ENCODE results near the gene CD3E. TPM values are rescaled to one million over a fixed set of nuclear protein-coding genes. Genes with fewer than 3 reads are reported as not detected.

Gene CD3E
- total RNA-seq, 1 experiment from 2014 or later: 0.39 TPM

GRCh38 chr11:118290923-118291322 is 13.6 kb upstream of the CD3E start:
- no peak overlapping the region for H3K4me3 ChIP-seq (ENCODE audit: low read depth, low read length)

GRCh38 chr11:118291477-118292135 is 12.9 kb upstream of the CD3E start:
- no peak overlapping the region for H3K4me3 ChIP-seq (ENCODE audit: low read depth, low read length)
- no peak for DNase-seq
- H3K27ac Mint-ChIP-seq (ENCODE audit: unreplicated experiment): no peak overlapping the region

More at GRCh38 chr11:118290923-118291322, 13.6 kb upstream of the CD3E start:
- no peaks in the 10 kb centered on the region for H3K27me3 Mint-ChIP-seq (ENCODE audit: insufficient read depth, unreplicated experiment)
- H3K27ac Mint-ChIP-seq (ENCODE audit: unreplicated experiment): no peak overlapping the region
- peaks cover 9% of the 10 kb centered on the region for H3K9me3 Mint-ChIP-seq (ENCODE audit: unreplicated experiment)
- no TSS peak for BruUV-seq (replicated peaks)
- Histone ChIP-seq H3K9me3 (no peaks in the 10 kb centered on the region), H3K36me3 (ENCODE audit: control insufficient read depth, insufficient read depth, low read length) (no peaks in the 10 kb centered on the region), H3K27me3 (replicated peaks; ENCODE audit: control insufficient read depth, insufficient read depth, low read length) (no peaks in the 10 kb centered on the region), H3K4me1 (peaks cover 9% of the 10 kb centered on the region)
- CTCF ChIA-PET: interaction anchor here (0.6 to 2.3 kb wide), 11 partner anchors 26 to 225 kb away, joined by 3 to 41 read pairs (median 4); partner anchors contain the start of gene MPZL2
- TF ChIP-seq CTCF (IDR thresholded peaks at IDR 0.05; ENCODE audit: insufficient read depth in 1 of 2, low read depth in 1 of 2, low read length in 1 of 2, severe bottlenecking in 1 of 2, unreplicated experiment in 1 of 2): peak; percentile 61 to 70
- H3K4me1 Mint-ChIP-seq (ENCODE audit: low read depth, unreplicated experiment): peaks cover 24% of the 10 kb centered on the region
- POLR2A ChIA-PET: interaction anchor here (0.7 kb wide), 2 partner anchors 27 to 125 kb away, joined by 3 read pairs; partner anchors contain the start of gene MPZL2
- intact Hi-C loops (cut with micrococcal nuclease; ENCODE audit: unreplicated experiment): loop anchor here (1.0 kb wide), 5 partner anchors 27 to 146 kb away; partner anchors contain the start of gene MPZL2
- H3K4me3 Mint-ChIP-seq (ENCODE audit: unreplicated experiment): no peak overlapping the region
- peak; percentile 80 to 82 for DNase-seq
- H3K36me3 Mint-ChIP-seq (ENCODE audit: insufficient read depth, unreplicated experiment): peaks cover 5% of the 10 kb centered on the region

More at GRCh38 chr11:118291477-118292135, 12.9 kb upstream of the CD3E start:
- Mint-ChIP-seq H3K4me3 (ENCODE audit: unreplicated experiment) (no peak overlapping the region), H3K36me3 (ENCODE audit: insufficient read depth, unreplicated experiment) (peaks cover 5% of the 10 kb centered on the region), H3K27me3 (ENCODE audit: insufficient read depth, unreplicated experiment) (no peaks in the 10 kb centered on the region), H3K9me3 (ENCODE audit: unreplicated experiment) (peaks cover 9% of the 10 kb centered on the region), H3K4me1 (ENCODE audit: low read depth, unreplicated experiment) (peaks cover 29% of the 10 kb centered on the region)
- H3K36me3 ChIP-seq (ENCODE audit: control insufficient read depth, insufficient read depth, low read length): no peaks in the 10 kb centered on the region
- peaks cover 15% of the 10 kb centered on the region for H3K4me1 ChIP-seq
- no peak for TF ChIP-seq CTCF (IDR thresholded peaks at IDR 0.05; ENCODE audit: insufficient read depth in 1 of 2, low read depth in 1 of 2, low read length in 1 of 2, severe bottlenecking in 1 of 2, unreplicated experiment in 1 of 2)
- no peaks in the 10 kb centered on the region for H3K27me3 ChIP-seq (replicated peaks; ENCODE audit: control insufficient read depth, insufficient read depth, low read length)
- no peaks in the 10 kb centered on the region for H3K9me3 ChIP-seq
- intact Hi-C loops (cut with micrococcal nuclease; ENCODE audit: unreplicated experiment): loop anchor here (1.0 kb wide), 5 partner anchors 27 to 146 kb away; partner anchors contain the start of gene MPZL2
- ChIA-PET POLR2A (interaction anchor here (0.7 kb wide), 1 partner anchor 27 kb away, joined by 3 read pairs; the partner anchor contains the start of gene MPZL2), CTCF (interaction anchor here (0.6 to 2.3 kb wide), 9 partner anchors 27 to 225 kb away, joined by 3 to 41 read pairs (median 5); partner anchors contain the start of gene MPZL2)
- no TSS peak for BruUV-seq (replicated peaks)

Data from Caco-2 (cell line).